ENCODE results near the gene WDR37. TPM values are rescaled to one million over a fixed set of nuclear protein-coding genes. Genes with fewer than 3 reads are reported as not detected.

The WDR37 gene
- polyA plus RNA-seq, 1 donor (not counting 4 experiments of a cell fraction or from before 2014, with no cell fraction given): 16.0 TPM

DNA sequence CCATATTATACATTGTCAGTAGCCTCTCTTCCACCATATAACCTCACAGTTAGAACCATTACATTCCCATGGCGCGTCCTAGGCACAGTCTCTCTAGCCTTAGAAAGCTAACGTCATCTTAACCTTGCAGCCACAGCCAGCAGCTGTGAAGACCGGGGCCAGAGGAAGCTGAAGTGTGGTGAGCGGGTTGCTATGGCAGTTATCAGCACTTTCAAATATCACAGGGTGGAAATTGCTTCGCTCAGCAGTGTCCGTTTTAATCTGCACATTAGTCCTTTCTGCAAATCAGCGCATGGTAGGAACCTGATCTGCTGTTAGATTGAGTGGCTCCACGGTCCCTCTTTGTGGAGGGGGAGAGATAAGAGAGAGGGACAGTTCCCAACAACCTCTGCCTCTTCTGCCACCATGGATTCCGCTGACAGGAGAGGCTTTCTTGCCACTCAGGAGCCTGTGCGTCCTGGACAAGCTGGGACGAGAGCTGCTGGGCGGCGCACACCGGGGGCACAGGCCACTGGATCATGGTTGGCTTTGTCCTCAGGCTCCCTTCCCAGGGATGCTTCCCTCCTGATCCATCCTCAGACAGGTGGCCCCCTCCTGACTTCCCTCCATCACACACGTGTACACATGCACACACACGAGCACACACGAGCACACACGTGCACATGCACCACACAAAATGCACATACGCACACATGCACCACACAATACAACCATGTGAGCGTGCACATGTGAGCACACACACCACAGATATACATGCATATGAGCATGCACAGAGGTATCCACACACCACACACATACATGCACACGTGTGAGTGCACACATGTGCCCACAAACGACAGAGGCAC, 93.8 kb downstream of the WDR37 start:
- no peaks in the 10 kb centered on the region for H3K9me3 ChIP-seq (ENCODE audit: control insufficient read depth, low read depth, low read length)
- H3K9ac ChIP-seq (ENCODE audit: control insufficient read depth, extremely low read depth, insufficient read depth, low read length): no peak overlapping the region
- no peak for DNase-seq (ENCODE audit: low read depth, low spot score)
- no peaks in the 10 kb centered on the region for H3K36me3 ChIP-seq (ENCODE audit: control insufficient read depth in 2 of 2, extremely low read depth in 1 of 2, insufficient read depth in 2 of 2, low read length in 2 of 2)
- H3K27ac ChIP-seq (ENCODE audit: control insufficient read depth, insufficient read depth, low read length): no peak overlapping the region
- H4K20me1 ChIP-seq (ENCODE audit: control insufficient read depth, extremely low read depth, insufficient read depth, low read length): no peaks in the 10 kb centered on the region
- no peak overlapping the region for H2AFZ ChIP-seq (ENCODE audit: control insufficient read depth, low read length)
- H3K9me1 ChIP-seq (ENCODE audit: control insufficient read depth, extremely low read depth, insufficient read depth, low read length): no peaks in the 10 kb centered on the region
- no peaks in the 10 kb centered on the region for H3K27me3 ChIP-seq (ENCODE audit: control insufficient read depth, extremely low read depth, insufficient read depth, low read length)
- TF ChIP-seq EZH2 (IDR thresholded peaks at IDR 0.05; ENCODE audit: low read length): no peak
- FAIRE-seq: no peak
- no peaks in the 10 kb centered on the region for H3K4me1 ChIP-seq (ENCODE audit: control insufficient read depth, extremely low read depth, insufficient read depth, low read length)
- H3K79me2 ChIP-seq (ENCODE audit: control insufficient read depth, insufficient read depth, low read length): no peaks in the 10 kb centered on the region
- no peak overlapping the region for H3K4me2 ChIP-seq (ENCODE audit: control insufficient read depth, extremely low read depth, insufficient read depth, low read depth, low read length)
- H3K4me3 ChIP-seq (ENCODE audit: control insufficient read depth in 2 of 3, extremely low read depth in 1 of 3, insufficient read depth in 2 of 3, low read depth in 1 of 3, low read length in 3 of 3): no peak overlapping the region
- dilution Hi-C loops (cut with MboI; ENCODE audit: extremely low pct_ligation_motif_present, low sequenced_read_pairs): no loop called here

- no peak overlapping the region for H3K4me3 ChIP-seq (ENCODE audit: control insufficient read depth in 2 of 3, extremely low read depth in 1 of 3, insufficient read depth in 2 of 3, low read depth in 1 of 3, low read length in 3 of 3)
- no peak overlapping the region for H2AFZ ChIP-seq (ENCODE audit: control insufficient read depth, low read length)
- dilution Hi-C loops (cut with MboI; ENCODE audit: extremely low pct_ligation_motif_present, low sequenced_read_pairs): no loop called here
- no peaks in the 10 kb centered on the region for H3K9me3 ChIP-seq (ENCODE audit: control insufficient read depth, low read depth, low read length)
- no peaks in the 10 kb centered on the region for H4K20me1 ChIP-seq (ENCODE audit: control insufficient read depth, extremely low read depth, insufficient read depth, low read length)
- DNase-seq (ENCODE audit: low read depth, low spot score) (no peak), FAIRE-seq (no peak)
- H3K27ac ChIP-seq (ENCODE audit: control insufficient read depth, insufficient read depth, low read length): no peak overlapping the region
- H3K9me1 ChIP-seq (ENCODE audit: control insufficient read depth, extremely low read depth, insufficient read depth, low read length): no peaks in the 10 kb centered on the region
- no peak overlapping the region for H3K9ac ChIP-seq (ENCODE audit: control insufficient read depth, extremely low read depth, insufficient read depth, low read length)
- H3K4me2 ChIP-seq (ENCODE audit: control insufficient read depth, extremely low read depth, insufficient read depth, low read depth, low read length): no peak overlapping the region
- H3K27me3 ChIP-seq (ENCODE audit: control insufficient read depth, extremely low read depth, insufficient read depth, low read length): no peaks in the 10 kb centered on the region
- H3K79me2 ChIP-seq (ENCODE audit: control insufficient read depth, insufficient read depth, low read length): no peaks in the 10 kb centered on the region
- TF ChIP-seq EZH2 (IDR thresholded peaks at IDR 0.05; ENCODE audit: low read length): no peak
- TF ChIP-seq, protein P1, sequence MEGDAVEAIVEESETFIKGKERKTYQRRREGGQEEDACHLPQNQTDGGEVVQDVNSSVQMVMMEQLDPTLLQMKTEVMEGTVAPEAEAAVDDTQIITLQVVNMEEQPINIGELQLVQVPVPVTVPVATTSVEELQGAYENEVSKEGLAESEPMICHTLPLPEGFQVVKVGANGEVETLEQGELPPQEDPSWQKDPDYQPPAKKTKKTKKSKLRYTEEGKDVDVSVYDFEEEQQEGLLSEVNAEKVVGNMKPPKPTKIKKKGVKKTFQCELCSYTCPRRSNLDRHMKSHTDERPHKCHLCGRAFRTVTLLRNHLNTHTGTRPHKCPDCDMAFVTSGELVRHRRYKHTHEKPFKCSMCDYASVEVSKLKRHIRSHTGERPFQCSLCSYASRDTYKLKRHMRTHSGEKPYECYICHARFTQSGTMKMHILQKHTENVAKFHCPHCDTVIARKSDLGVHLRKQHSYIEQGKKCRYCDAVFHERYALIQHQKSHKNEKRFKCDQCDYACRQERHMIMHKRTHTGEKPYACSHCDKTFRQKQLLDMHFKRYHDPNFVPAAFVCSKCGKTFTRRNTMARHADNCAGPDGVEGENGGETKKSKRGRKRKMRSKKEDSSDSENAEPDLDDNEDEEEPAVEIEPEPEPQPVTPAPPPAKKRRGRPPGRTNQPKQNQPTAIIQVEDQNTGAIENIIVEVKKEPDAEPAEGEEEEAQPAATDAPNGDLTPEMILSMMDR (optimal IDR thresholded peaks at IDR 0.05 in 1 of 3, IDR thresholded peaks at IDR 0.05 in 1 of 3, conservative IDR thresholded peaks at IDR 0.05 in 1 of 3; ENCODE audit: extremely low read depth in 1 of 3, insufficient read depth in 2 of 3, low read length in 3 of 3): no peak
- H3K36me3 ChIP-seq (ENCODE audit: control insufficient read depth in 2 of 2, extremely low read depth in 1 of 2, insufficient read depth in 2 of 2, low read length in 2 of 2): no peaks in the 10 kb centered on the region
- no peaks in the 10 kb centered on the region for H3K4me1 ChIP-seq (ENCODE audit: control insufficient read depth, extremely low read depth, insufficient read depth, low read length)
These were observed 94.4 kb downstream of the WDR37 start for GRCh38 chr10:1150638-1150955.
